IMR-90 (cell line): Measurements from ENCODE around the gene DLX3. TPM values are rescaled to one million over a fixed set of nuclear protein-coding genes. Genes with fewer than 3 reads are reported as not detected.

Source experiments
- ATAC-seq: fragments of 200-7000 bp; cut with Tn5 transposase; 2 replicates; pipeline ENCODE4 v1.9.1; 2020; ENCODE audit warnings: low read depth, mild to moderate bottlenecking, moderate library complexity
- BruUV-seq: library from RNA; stranded (reverse); fragments of 400-500 nt; replicated peaks from 2 replicates; lab custom pipeline; 2021; lab: Mats Ljungman, UMichigan
- CTCF ChIA-PET: fragments of 300-600 bp; formaldehyde crosslinking; extraction: SDS; loops from one replicate; lab custom pipeline; 2021; ENCODE audit warnings: antibody characterized with exemption; lab: Yijun Ruan, JAX
- POLR2A ChIA-PET: fragments of 300-600 bp; sonication (Branson Sonifier 250); formaldehyde crosslinking; loops from one replicate; lab custom pipeline; 2022; ENCODE audit warnings: antibody characterized with exemption; ENCODE audit not compliant: unreplicated experiment; lab: Charles Lee
- DNase-seq: peaks from one replicate; pipeline ENCODE4 v3.0.0; 2013
- H2AFZ ChIP-seq: replicated peaks from 2 replicates; pipeline ENCODE3; 2013; ENCODE audit warnings: low read length, mild to moderate bottlenecking; ENCODE audit not compliant: poor library complexity
- H2AK5ac ChIP-seq: 2 replicates; pipeline ENCODE4 v1.6.1; 2013; ENCODE audit warnings: low read depth, low read length, inconsistent platforms
- H2AK9ac ChIP-seq: replicated peaks from 2 replicates; pipeline ENCODE3; 2013; ENCODE audit warnings: mild to moderate bottlenecking, low read depth, low read length, moderate library complexity; ENCODE audit not compliant: poor library complexity
- H2BK120ac ChIP-seq: 2 replicates; pipeline ENCODE4 v1.6.1; 2013; ENCODE audit warnings: low read depth, low read length, inconsistent platforms
- H2BK15ac ChIP-seq: 3 replicates; pipeline ENCODE4 v1.6.1; 2013; ENCODE audit warnings: low read depth, low read length, inconsistent platforms
- H2BK20ac ChIP-seq: 2 replicates; pipeline ENCODE4 v1.6.1; 2013; ENCODE audit warnings: low read depth, mild to moderate bottlenecking, inconsistent platforms, low read length, moderate library complexity
- H2BK5ac ChIP-seq: 2 replicates; pipeline ENCODE4 v1.6.1; 2013; ENCODE audit warnings: mild to moderate bottlenecking, low read depth, low read length, inconsistent platforms; ENCODE audit not compliant: poor library complexity, severe bottlenecking
- H3K14ac ChIP-seq: replicated peaks from 2 replicates; pipeline ENCODE4 v1.6.1; 2013; ENCODE audit warnings: low read depth, low read length, inconsistent platforms
- H3K18ac ChIP-seq: 2 replicates; pipeline ENCODE4 v1.6.1; 2013; ENCODE audit warnings: low read depth, low read length, control low read depth
- H3K23ac ChIP-seq: 2 replicates; pipeline ENCODE4 v1.6.1; 2013; ENCODE audit warnings: low read depth, low read length, inconsistent platforms
- H3K27ac ChIP-seq: 2 replicates; pipeline ENCODE4 v1.5.1; 2013; ENCODE audit warnings: mild to moderate bottlenecking, control low read depth, low read length; ENCODE audit not compliant: insufficient read depth
- H3K27me3 ChIP-seq: 2 replicates; pipeline ENCODE4 v1.6.1; 2013; ENCODE audit warnings: low read length; ENCODE audit not compliant: control insufficient read depth, insufficient read depth
- H3K36me3 ChIP-seq: 2 replicates; pipeline ENCODE4 v1.6.1; 2013; ENCODE audit warnings: low read length, mixed read lengths; ENCODE audit not compliant: control insufficient read depth, insufficient read depth
- H3K4ac ChIP-seq: 2 replicates; pipeline ENCODE4 v1.6.1; 2013; ENCODE audit warnings: low read depth, low read length, inconsistent platforms
- H3K4me1 ChIP-seq: 2 replicates; pipeline ENCODE4 v1.6.1; 2013; ENCODE audit warnings: low read length, mixed read lengths; ENCODE audit not compliant: control insufficient read depth, insufficient read depth
- H3K4me2 ChIP-seq: 2 replicates; pipeline ENCODE4 v1.6.1; 2013; ENCODE audit warnings: low read depth, mild to moderate bottlenecking, control low read depth, low read length, moderate library complexity
- H3K4me3 ChIP-seq: 2 replicates; pipeline ENCODE4 v1.5.1; 2013; ENCODE audit warnings: low read depth, mild to moderate bottlenecking, control low read depth, low read length, moderate library complexity; ENCODE audit not compliant: insufficient read depth
- H3K56ac ChIP-seq: 2 replicates; pipeline ENCODE4 v1.6.1; 2013; ENCODE audit warnings: low read length, inconsistent platforms; ENCODE audit not compliant: insufficient read depth; ENCODE audit errors: extremely low read depth
- H3K79me1 ChIP-seq, 2 experiments: 2 replicates each; pipeline ENCODE4 v1.6.1; 2013; ENCODE audit warnings: low read length in 2 of 2, inconsistent platforms in 1 of 2, low read depth in 1 of 2
- H3K9ac ChIP-seq: 2 replicates; pipeline ENCODE4 v1.6.1; 2013; ENCODE audit warnings: low read depth, low read length, control low read depth
- H3K9me1 ChIP-seq: 2 replicates; pipeline ENCODE4 v1.6.1; 2013; ENCODE audit warnings: low read length, inconsistent platforms; ENCODE audit not compliant: insufficient read depth
- H3K9me3 ChIP-seq: 2 replicates; pipeline ENCODE4 v1.6.1; 2013; ENCODE audit warnings: low read length; ENCODE audit not compliant: control insufficient read depth, insufficient read depth
- H4K20me1 ChIP-seq: 2 replicates; pipeline ENCODE4 v1.6.1; 2013; ENCODE audit warnings: low read length, inconsistent platforms; ENCODE audit not compliant: insufficient read depth
- H4K5ac ChIP-seq: 2 replicates; pipeline ENCODE4 v1.6.1; 2013; ENCODE audit warnings: mild to moderate bottlenecking, low read depth, low read length, control low read depth
- H4K8ac ChIP-seq, 2 experiments: 2 replicates each; pipeline ENCODE4 v1.6.1; 2013; ENCODE audit warnings: low read depth in 2 of 2, low read length in 2 of 2, control low read depth in 1 of 2, inconsistent platforms in 1 of 2
- H4K91ac ChIP-seq: 2 replicates; pipeline ENCODE4 v1.6.1; 2013; ENCODE audit warnings: low read depth, low read length, inconsistent platforms; ENCODE audit not compliant: insufficient read depth
- POLR2A ChIP-seq: IDR thresholded peaks from 2 replicates; pipeline ENCODE4 v1.6.1; 2012; ENCODE audit warnings: mild to moderate bottlenecking, low read depth, low read length
- WGBS, 2 experiments: methylation state at CpG; one replicate each; pipeline versions ENCODE4 v1.1.5 to v1.1.7; 2013; ENCODE audit warnings: missing lambda C conversion rate in 2 of 2; ENCODE audit not compliant: insufficient read length in 1 of 2; ENCODE audit errors: extremely low coverage in 2 of 2; 5-methylcytosine and 5-hydroxymethylcytosine counted together
- dilution Hi-C: fragments of 300-500 bp; cut with HindIII; formaldehyde crosslinking; loops from one replicate; pipeline ENCODE4 v1.14.3; 2018; ENCODE audit warnings: low sequenced_read_pairs; ENCODE audit not compliant: unreplicated experiment
- in situ Hi-C: fragments of 300-500 bp; cut with MboI; formaldehyde crosslinking; loops from 3 replicates; pipeline ENCODE4 v1.14.3; 2019; ENCODE audit warnings: low sequenced_read_pairs, inconsistent platforms, mixed read lengths
- intact Hi-C: fragments of 100-400 bp; cut with micrococcal nuclease; formaldehyde crosslinking; loops from 2 replicates; pipeline ENCODE4 v1.10.0; 2022
- polyA plus RNA-seq, 3 experiments: library from polyadenylated mRNA; depleted of rRNA; stranded (reverse); fragments of >200 nt; gene quantifications; 2 replicates each; pipeline ENCODE4 v1.2.3, GENCODE V29; 2012; ENCODE audit warnings: low replicate concordance in 1 of 3
- total RNA-seq: library from RNA; depleted of rRNA; stranded (reverse); fragments of >200 nt; gene quantifications from 2 replicates; pipeline ENCODE4 v1.2.3, GENCODE V29; 2012
- TF ChIP-seq, protein P1 (sequence below): conservative IDR thresholded peaks from 2 replicates; pipeline ENCODE4 v1.5.1; 2012; ENCODE audit warnings: mild to moderate bottlenecking, low read depth, low read length, improper control_type of control experiment

Gene DLX3
- total and polyA plus RNA-seq, 2 of the 4 experiments (the other 2 are of a cell fraction): not detected

DNA sequence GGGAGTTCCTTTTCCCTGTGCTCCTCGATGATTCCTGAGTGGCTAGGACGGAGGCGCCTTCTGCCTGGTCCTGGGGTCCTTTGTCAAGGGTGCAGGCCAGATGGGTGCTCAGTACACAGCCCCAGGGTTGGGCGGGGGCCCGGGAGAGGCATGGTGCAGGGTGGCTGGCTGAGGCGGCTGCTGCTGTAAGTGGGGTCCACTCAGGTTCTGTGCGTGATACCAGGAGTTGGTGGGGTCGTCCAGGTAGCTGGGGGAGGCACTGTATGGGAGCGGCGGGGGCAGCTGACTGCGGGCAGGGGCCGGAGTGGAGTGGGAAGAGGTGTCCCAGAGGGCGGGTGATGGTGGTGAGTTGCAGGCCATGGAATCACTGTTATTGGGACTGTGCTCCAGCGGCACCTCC, 3.6 kb downstream of the DLX3 start:
- peaks cover 2% of the 10 kb centered on the region; the same call in 1 of the 2 replicates for H3K9me3 ChIP-seq
- H4K8ac ChIP-seq: no peak overlapping the region
- H3K4me1 ChIP-seq: peaks cover 3% of the 10 kb centered on the region; the same call in 1 of the 2 replicates
- dilution Hi-C loops: no loop called here
- no peaks in the 10 kb centered on the region for H3K79me1 ChIP-seq
- no peak overlapping the region for H2BK20ac ChIP-seq
- ChIA-PET POLR2A (no interaction called here), CTCF (no interaction called here)
- no peak overlapping the region for H2AFZ ChIP-seq
- H4K5ac ChIP-seq: no peak overlapping the region
- H3K4me3 ChIP-seq: no peak overlapping the region
- H3K36me3 ChIP-seq: no peaks in the 10 kb centered on the region
- H2BK5ac ChIP-seq: no peak overlapping the region
- no peak overlapping the region for H3K4ac ChIP-seq
- H3K23ac ChIP-seq: no peak overlapping the region
- peaks cover 98% of the 10 kb centered on the region for H3K27me3 ChIP-seq
- ATAC-seq: no peak
- no peak for TF ChIP-seq POLR2A
- TF ChIP-seq, protein P1, sequence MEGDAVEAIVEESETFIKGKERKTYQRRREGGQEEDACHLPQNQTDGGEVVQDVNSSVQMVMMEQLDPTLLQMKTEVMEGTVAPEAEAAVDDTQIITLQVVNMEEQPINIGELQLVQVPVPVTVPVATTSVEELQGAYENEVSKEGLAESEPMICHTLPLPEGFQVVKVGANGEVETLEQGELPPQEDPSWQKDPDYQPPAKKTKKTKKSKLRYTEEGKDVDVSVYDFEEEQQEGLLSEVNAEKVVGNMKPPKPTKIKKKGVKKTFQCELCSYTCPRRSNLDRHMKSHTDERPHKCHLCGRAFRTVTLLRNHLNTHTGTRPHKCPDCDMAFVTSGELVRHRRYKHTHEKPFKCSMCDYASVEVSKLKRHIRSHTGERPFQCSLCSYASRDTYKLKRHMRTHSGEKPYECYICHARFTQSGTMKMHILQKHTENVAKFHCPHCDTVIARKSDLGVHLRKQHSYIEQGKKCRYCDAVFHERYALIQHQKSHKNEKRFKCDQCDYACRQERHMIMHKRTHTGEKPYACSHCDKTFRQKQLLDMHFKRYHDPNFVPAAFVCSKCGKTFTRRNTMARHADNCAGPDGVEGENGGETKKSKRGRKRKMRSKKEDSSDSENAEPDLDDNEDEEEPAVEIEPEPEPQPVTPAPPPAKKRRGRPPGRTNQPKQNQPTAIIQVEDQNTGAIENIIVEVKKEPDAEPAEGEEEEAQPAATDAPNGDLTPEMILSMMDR: no peak
- H2BK15ac ChIP-seq: no peak overlapping the region
- H4K91ac ChIP-seq: no peak overlapping the region
- no peak overlapping the region for H2AK5ac ChIP-seq
- no peak overlapping the region for H3K9ac ChIP-seq
- H3K56ac ChIP-seq: no peak overlapping the region
- no peaks in the 10 kb centered on the region for H3K9me1 ChIP-seq
- H2AK9ac ChIP-seq: no peak overlapping the region
- no peak overlapping the region for H3K27ac ChIP-seq
- H3K18ac ChIP-seq: no peak overlapping the region
- H3K4me2 ChIP-seq: no peak overlapping the region
- DNase-seq: no peak
- no peak overlapping the region for H2BK120ac ChIP-seq
- no peak overlapping the region for H3K14ac ChIP-seq
- in situ Hi-C loops: loop anchor here (10.0 kb wide), 1 partner anchor 287 kb away; the partner anchor contains the start of gene SLC35B1
- intact Hi-C loops: no loop called here
- no TSS peak for BruUV-seq
- WGBS, 2 experiments: 53% methylated on average over 5 of the region's 14 CpGs; no CpG with 5 or more reads in 1 of the 2 experiments
- peaks cover 6% of the 10 kb centered on the region; the same call in 1 of the 2 replicates for H4K20me1 ChIP-seq
